Mesothelial cell of epicardium (in vitro differentiated cells): Measurements from ENCODE around the gene GPR183. TPM values are rescaled to one million over a fixed set of nuclear protein-coding genes. Genes with fewer than 3 reads are reported as not detected.

Experiments used
- DNase-seq, 2 experiments: peaks; one replicate each; pipeline ENCODE4 v3.0.0; 2021; ENCODE audit warnings: low spot score in 2 of 2; ENCODE audit not compliant: unreplicated experiment in 2 of 2
- H3K27ac Mint-ChIP-seq: 2 replicates; pipeline ENCODE4 v1.8.0; 2021; ENCODE audit warnings: mixed read lengths
- H3K27me3 Mint-ChIP-seq: 2 replicates; pipeline ENCODE4 v1.8.0; 2021; ENCODE audit warnings: low read depth, mixed read lengths
- H3K36me3 Mint-ChIP-seq: 2 replicates; pipeline ENCODE4 v1.8.0; 2021; ENCODE audit warnings: mixed read lengths
- H3K4me1 Mint-ChIP-seq: 2 replicates; pipeline ENCODE4 v1.8.0; 2021; ENCODE audit warnings: mixed read lengths
- H3K4me3 Mint-ChIP-seq: 2 replicates; pipeline ENCODE4 v1.8.0; 2021; ENCODE audit warnings: mild to moderate bottlenecking, moderate library complexity, mixed read lengths
- H3K9me3 Mint-ChIP-seq: 2 replicates; pipeline ENCODE4 v1.8.0; 2021; ENCODE audit warnings: mixed read lengths
- CTCF ChIP-seq: fragments of 200-600 bp; sonication (generic); IDR thresholded peaks from one replicate; pipeline ENCODE4 v1.5.0; 2021; ENCODE audit warnings: antibody characterized with exemption; ENCODE audit not compliant: unreplicated experiment
- total RNA-seq: library from RNA; stranded (reverse); gene quantifications from 3 replicates; pipeline ENCODE4 v1.2.1, GENCODE V29; 2021

Gene GPR183
- total RNA-seq, 1 donor from 2014 or later, result 0.25 TPM

GRCh38 chr13:99342723-99343315 lies 35.6 kb upstream of the GPR183 start:
- Mint-ChIP-seq H3K4me1 (no peaks in the 10 kb centered on the region), H3K27me3 (no peaks in the 10 kb centered on the region), H3K27ac (no peak overlapping the region), H3K9me3 (no peaks in the 10 kb centered on the region), H3K36me3 (peaks cover 29% of the 10 kb centered on the region), H3K4me3 (no peak overlapping the region)
- TF ChIP-seq CTCF, result no peak
- no peak for DNase-seq

GRCh38 chr13:99341969-99342722 lies 34.9 kb upstream of the GPR183 start:
- Mint-ChIP-seq H3K27me3 (no peaks in the 10 kb centered on the region), H3K4me1 (no peaks in the 10 kb centered on the region), H3K9me3 (no peaks in the 10 kb centered on the region), H3K4me3 (no peak overlapping the region), H3K36me3 (peaks cover 28% of the 10 kb centered on the region), H3K27ac (no peak overlapping the region)
- TF ChIP-seq CTCF, result no peak
- no peak for DNase-seq

DNA sequence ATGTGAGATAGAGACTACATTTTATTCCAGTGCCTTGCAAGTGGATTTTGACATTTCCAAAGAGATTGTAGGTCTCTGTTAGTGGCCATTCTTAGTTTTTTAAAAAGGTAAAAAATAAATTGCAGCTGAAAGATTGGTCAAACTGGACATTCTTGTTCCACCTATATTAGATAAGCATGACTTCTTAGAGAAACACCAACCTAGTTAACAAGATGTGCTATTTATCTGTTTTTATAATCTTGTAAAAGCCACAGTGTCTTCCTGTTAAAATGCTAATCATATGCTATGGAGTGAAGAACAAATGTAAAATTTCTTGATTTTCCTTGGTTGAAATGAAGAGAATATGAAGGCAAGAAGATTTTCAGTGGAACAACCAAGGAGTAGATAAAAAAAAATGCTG lies 33.4 kb upstream of the GPR183 start:
- TF ChIP-seq CTCF, result no peak
- Mint-ChIP-seq H3K36me3 (peaks cover 22% of the 10 kb centered on the region), H3K27ac (no peak overlapping the region), H3K4me1 (no peaks in the 10 kb centered on the region), H3K27me3 (no peaks in the 10 kb centered on the region), H3K4me3 (no peak overlapping the region), H3K9me3 (no peaks in the 10 kb centered on the region)
- DNase-seq, result no peak

- Mint-ChIP-seq H3K36me3 (peaks cover 19% of the 10 kb centered on the region), H3K4me3 (no peak overlapping the region), H3K9me3 (no peaks in the 10 kb centered on the region), H3K27me3 (no peaks in the 10 kb centered on the region), H3K27ac (no peak overlapping the region), H3K4me1 (no peaks in the 10 kb centered on the region)
- no peak for TF ChIP-seq CTCF
- no peak for DNase-seq
Measured at GRCh38 chr13:99339736-99340397, 32.7 kb upstream of the GPR183 start.

DNA sequence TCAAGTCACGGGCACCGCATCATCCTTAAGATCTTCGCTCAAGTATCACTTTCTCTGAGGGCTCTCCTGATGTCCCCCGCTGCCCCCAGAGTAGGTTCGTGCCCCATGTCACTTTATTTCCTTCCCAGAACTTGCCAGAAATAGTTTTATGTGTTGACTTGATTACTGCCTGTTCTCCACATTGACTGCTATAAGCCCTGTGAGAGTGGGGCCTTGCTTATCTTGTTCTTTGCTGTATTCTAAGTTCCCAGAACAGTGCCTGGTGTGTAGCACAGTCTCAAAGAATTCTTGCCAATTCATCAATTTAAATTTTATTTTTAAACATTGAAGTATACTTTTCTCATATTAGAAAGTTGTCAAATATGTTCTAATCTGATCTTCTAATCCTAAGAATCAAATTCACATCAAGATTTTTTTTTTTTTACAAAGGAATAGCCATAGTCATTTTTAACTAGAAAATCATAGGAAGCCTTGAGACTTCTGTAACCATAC lies 32.1 kb upstream of the GPR183 start:
- Mint-ChIP-seq H3K9me3 (no peaks in the 10 kb centered on the region), H3K4me1 (no peaks in the 10 kb centered on the region), H3K27ac (no peak overlapping the region), H3K36me3 (peaks cover 15% of the 10 kb centered on the region), H3K4me3 (no peak overlapping the region), H3K27me3 (no peaks in the 10 kb centered on the region)
- no peak for DNase-seq
- TF ChIP-seq CTCF, result no peak
